ENCODE measurements around the gene NFX1.

DNA sequence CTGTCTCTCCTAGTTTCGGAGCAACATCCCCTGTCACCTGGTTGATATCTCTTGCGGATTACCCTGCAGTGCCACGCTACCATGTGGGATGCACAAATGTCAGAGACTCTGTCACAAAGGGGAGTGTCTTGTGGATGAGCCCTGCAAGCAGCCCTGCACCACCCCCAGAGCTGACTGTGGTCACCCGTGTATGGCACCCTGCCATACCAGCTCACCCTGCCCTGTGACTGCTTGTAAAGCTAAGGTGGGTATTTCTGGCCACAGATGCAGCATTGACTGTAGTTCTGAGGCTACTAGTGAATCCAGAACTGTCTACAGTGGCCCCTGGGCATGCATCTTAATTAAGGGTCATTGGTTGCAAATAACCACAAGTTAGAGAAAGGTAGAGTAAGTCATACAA is 61.2 kb downstream of the NFX1 start:
- TF ChIP-seq, protein P1, sequence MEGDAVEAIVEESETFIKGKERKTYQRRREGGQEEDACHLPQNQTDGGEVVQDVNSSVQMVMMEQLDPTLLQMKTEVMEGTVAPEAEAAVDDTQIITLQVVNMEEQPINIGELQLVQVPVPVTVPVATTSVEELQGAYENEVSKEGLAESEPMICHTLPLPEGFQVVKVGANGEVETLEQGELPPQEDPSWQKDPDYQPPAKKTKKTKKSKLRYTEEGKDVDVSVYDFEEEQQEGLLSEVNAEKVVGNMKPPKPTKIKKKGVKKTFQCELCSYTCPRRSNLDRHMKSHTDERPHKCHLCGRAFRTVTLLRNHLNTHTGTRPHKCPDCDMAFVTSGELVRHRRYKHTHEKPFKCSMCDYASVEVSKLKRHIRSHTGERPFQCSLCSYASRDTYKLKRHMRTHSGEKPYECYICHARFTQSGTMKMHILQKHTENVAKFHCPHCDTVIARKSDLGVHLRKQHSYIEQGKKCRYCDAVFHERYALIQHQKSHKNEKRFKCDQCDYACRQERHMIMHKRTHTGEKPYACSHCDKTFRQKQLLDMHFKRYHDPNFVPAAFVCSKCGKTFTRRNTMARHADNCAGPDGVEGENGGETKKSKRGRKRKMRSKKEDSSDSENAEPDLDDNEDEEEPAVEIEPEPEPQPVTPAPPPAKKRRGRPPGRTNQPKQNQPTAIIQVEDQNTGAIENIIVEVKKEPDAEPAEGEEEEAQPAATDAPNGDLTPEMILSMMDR (optimal IDR thresholded peaks at IDR 0.05 in 1 of 3, IDR thresholded peaks at IDR 0.05 in 1 of 3, conservative IDR thresholded peaks at IDR 0.05 in 1 of 3; ENCODE audit: extremely low read depth in 1 of 3, insufficient read depth in 2 of 3, low read length in 3 of 3): no peak
- TF ChIP-seq EZH2 (IDR thresholded peaks at IDR 0.05; ENCODE audit: low read length): no peak

Measured in keratinocyte (primary cell).